ENCODE measurements around the gene CD80. TPM values are rescaled to one million over a fixed set of nuclear protein-coding genes. Genes with fewer than 3 reads are reported as not detected.

CD80 gene, protein sequence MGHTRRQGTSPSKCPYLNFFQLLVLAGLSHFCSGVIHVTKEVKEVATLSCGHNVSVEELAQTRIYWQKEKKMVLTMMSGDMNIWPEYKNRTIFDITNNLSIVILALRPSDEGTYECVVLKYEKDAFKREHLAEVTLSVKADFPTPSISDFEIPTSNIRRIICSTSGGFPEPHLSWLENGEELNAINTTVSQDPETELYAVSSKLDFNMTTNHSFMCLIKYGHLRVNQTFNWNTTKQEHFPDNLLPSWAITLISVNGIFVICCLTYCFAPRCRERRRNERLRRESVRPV
- total RNA-seq = not detected in 2 replicates

DNA sequence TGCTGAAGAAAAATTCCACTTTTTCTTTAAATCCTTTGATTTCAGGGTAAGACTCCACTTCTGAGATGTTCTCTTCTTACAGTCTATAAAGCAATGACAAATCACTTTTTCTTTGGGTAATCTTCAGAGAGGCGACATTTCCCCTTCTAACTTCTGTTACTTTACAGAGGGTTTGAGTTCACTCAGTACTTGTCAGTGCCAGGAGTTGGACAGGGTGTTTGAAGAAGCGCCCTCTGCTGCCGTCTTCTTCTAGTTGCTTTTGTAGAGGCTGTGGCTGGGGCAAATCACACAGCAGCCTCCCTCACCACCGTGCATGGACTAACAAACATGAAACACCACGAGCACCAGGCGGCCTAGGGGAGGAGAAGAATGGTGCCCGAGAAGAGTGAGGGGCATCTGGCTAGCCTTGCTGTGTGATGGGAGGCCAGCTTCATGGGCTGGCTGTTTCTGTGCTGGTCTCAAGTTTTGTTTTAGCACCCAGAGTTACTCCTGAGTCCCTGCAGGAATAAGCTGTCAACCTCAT lies at the start of gene CD80:
CD80 (minus strand) TSS at position 174 of the 523 bp plus-strand sequence. CDS start 1,886 bp downstream, outside the sequence.

DNA sequence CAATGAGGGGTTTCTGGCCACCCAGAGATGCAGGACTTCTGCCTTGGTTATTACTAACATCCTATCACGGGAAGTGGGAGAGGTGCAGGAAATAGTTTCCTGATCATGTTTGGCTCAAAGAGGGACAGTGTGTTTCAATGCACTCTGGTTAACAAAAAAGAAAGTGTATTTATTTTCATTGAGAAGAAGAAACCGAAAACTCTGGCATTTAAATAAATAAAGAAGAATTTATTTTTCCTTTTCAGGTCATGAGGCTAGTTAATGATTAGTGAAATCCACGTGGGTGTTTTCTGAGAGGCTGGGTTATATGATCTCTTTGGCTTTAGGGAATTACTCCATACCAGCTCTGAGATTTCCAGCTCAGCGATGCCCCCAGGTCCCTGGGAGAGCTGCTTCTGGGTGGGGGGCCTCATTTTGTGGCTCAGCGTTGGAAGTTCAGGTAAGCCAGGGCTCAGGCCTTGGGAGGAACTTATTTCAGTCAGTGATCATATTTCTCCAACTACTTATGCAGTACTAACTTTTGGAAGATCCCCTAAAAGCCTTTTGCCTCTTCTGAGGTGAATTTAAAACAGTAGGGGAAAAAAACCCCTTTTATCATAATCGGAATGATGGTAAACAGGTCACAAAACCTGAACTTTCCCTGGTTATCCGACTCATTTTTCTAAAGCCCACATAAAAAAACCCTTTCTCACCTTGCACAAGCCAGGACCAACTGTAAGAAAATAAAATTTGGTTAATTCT lies 38.3 kb upstream of the CD80 start, which contains the start of gene PLA1A:
PLA1A (plus strand) TSS at position 338 of the 741 bp plus-strand sequence; CDS start at position 367, 29 bp downstream.

DNA sequence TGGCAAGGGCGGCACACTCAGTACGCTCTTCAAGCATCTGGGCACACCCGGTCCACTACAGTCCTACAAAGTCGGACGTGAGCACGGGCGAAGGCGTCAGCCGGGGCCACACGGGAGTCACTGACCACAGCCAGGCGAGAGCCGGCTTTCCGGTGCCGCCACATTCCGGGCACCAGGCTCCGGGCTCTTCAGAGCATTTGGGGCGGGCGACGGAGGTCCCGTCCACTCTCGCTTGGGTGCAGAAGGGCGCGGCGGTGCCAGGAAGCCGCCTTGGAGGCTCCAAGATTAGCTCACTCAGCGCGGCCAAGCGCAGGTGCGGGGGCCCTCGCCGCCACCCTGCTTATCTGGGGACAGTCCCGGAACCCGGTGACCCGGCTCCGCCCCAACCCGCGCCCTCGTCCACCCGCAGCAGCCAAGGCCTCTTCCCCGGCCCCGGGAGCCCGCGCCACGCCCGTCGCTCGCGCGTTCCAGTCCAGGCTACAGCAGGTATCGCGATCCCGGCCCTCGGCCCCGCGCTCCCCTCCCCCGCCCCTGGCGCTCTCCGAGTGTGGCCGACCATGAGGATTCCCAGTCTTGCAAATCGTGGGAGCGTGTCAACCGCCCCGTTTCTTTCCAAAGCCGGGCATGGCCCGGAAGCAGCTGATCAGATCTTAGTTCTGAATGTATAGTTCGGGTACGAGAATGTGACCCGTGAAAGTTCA lies 20.1 kb upstream of the CD80 start, which contains the start of gene ADPRH:
ADPRH (plus strand) TSS at position 127 of the 701 bp plus-strand sequence. CDS start 2,678 bp downstream, outside the sequence.

DNA sequence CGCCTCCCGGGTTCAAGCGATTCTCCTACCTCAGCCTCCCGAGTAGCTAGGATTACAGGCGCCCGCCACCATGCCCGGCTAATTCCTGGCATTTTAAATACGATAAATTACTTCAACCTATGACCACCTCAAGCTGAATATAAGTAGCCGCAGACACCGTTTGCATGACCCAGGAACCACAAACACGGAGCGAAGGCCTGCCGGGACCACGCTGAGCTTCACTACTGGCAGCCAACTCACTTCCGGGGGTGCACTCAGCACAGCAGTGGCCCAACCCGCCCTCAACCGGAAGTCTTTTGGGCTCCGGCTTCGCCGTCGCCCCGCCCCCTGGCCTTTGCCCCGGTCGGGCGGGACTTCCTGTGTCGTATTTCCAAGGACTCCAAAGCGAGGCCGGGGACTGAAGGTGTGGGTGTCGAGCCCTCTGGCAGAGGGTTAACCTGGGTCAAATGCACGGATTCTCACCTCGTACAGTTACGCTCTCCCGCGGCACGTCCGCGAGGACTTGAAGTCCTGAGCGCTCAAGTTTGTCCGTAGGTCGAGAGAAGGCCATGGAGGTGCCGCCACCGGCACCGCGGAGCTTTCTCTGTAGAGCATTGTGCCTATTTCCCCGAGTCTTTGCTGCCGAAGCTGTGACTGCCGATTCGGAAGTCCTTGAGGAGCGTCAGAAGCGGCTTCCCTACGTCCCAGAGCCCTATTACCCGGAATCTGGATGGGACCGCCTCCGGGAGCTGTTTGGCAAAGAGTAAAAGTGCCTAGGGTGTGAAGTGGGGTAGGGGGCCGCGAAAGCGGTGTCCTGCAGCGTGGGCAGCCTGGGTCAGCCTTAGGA lies 61.0 kb downstream of the CD80 start, which contains the start of gene TIMMDC1:
TIMMDC1 (plus strand) TSS at position 362 of the 826 bp plus-strand sequence; CDS start at position 549, 187 bp downstream.

Other genes starting within 250 kb of the CD80 start
- 33.3 and 34.3 TPM in 2 replicates for gene TMEM39A, start 96.0 kb downstream of the CD80 start, total RNA-seq
- 11.3 and 12.6 TPM in 2 replicates for gene POGLUT1, start 90.7 kb downstream of the CD80 start, total RNA-seq
- 57.7 and 71.5 TPM in 2 replicates for gene TIMMDC1, start 61.1 kb downstream of the CD80 start, total RNA-seq
- gene ADPRH, start 19.9 kb upstream of the CD80 start, total RNA-seq = 2.0 and 2.7 TPM in 2 replicates
- not detected in 2 replicates for gene PLA1A, start 38.3 kb upstream of the CD80 start, total RNA-seq
- not detected in 2 replicates for gene POPDC2, start 101.0 kb upstream of the CD80 start, total RNA-seq
- 23.4 and 24.2 TPM in 2 replicates for gene COX17, start 117.8 kb upstream of the CD80 start, total RNA-seq
- gene CFAP91, start 143.4 kb upstream of the CD80 start, total RNA-seq = 0.45 and 0.50 TPM in 2 replicates
- gene NR1I2, start 222.5 kb upstream of the CD80 start, total RNA-seq = under 0.01 and 0.34 TPM in 2 replicates

All from bronchus fibroblast of lung (primary cell).